Duodenal mucosa (tissue), 2 donors: ENCODE results near the gene EVL.

Source experiments
- H3K27ac ChIP-seq: one replicate; pipeline ENCODE4 v1.7.0; 2013; ENCODE audit warnings: low read depth, low read length
- H3K27me3 ChIP-seq, 2 donors: one replicate each; pipeline ENCODE4 v1.7.0; 2013; ENCODE audit warnings: low read length in 2 of 2, control low read depth in 1 of 2; ENCODE audit not compliant: insufficient read depth in 2 of 2, control insufficient read depth in 1 of 2
- H3K36me3 ChIP-seq, 2 donors: one replicate each; pipeline ENCODE4 v1.7.0; 2013; ENCODE audit warnings: low read length in 2 of 2, control low read depth in 1 of 2; ENCODE audit not compliant: insufficient read depth in 2 of 2, control insufficient read depth in 1 of 2
- H3K4me1 ChIP-seq, 2 donors: one replicate each; pipeline ENCODE4 v1.7.0; 2013; ENCODE audit warnings: low read length in 2 of 2, control low read depth in 1 of 2; ENCODE audit not compliant: insufficient read depth in 2 of 2, control insufficient read depth in 1 of 2
- H3K4me3 ChIP-seq, 2 donors: one replicate each; pipeline ENCODE4 v1.7.0; 2013; ENCODE audit warnings: low read length in 2 of 2, low read depth in 1 of 2
- H3K9ac ChIP-seq, 2 donors: one replicate each; pipeline ENCODE4 v1.7.0; 2013; ENCODE audit warnings: low read length in 2 of 2, low read depth in 1 of 2
- H3K9me3 ChIP-seq, 2 donors: one replicate each; pipeline ENCODE4 v1.7.0; 2013; ENCODE audit warnings: low read length in 2 of 2, control low read depth in 1 of 2; ENCODE audit not compliant: control insufficient read depth in 1 of 2

The EVL gene

GRCh38 chr14:100123618-100124017, 58.4 kb downstream of the EVL start:
- no peaks in the 10 kb centered on the region for H3K4me1 ChIP-seq
- no peak overlapping the region for H3K9ac ChIP-seq
- H3K27me3 ChIP-seq = no peaks in the 10 kb centered on the region
- no peaks in the 10 kb centered on the region for H3K9me3 ChIP-seq
- H3K27ac ChIP-seq = no peak overlapping the region
- peaks cover 5 to 60% of the 10 kb centered on the region in 2 donors for H3K36me3 ChIP-seq
- no peak overlapping the region for H3K4me3 ChIP-seq

DNA sequence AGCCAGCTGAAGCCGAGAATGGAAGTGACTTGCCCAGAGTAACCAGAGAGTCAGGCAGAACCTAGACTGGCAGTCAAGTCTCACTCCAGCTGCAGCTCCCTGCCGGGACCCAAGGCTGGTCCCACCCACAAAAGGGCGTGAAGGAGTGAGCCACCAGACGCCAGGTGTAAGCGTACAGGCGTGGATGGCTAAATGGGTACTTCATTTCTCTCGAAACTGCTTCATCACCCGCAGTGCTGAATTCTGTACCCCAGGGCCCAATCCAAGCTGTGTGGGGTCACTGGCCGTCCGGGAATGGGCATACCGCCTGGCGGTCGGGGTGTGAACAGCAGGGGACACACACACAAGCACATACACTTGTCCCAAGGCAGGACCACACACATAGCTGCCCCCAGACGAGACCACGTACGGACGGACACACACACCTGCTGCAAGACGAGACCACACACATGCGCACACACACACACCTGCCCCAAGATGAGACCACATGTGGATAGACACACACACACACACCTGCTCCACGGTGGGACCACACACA, 59.4 kb downstream of the EVL start:
- Histone ChIP-seq H3K4me1 (no peaks in the 10 kb centered on the region), H3K9me3 (no peaks in the 10 kb centered on the region), H3K36me3 (peaks cover 10 to 65% of the 10 kb centered on the region in 2 donors), H3K9ac (no peak overlapping the region), H3K4me3 (no peak overlapping the region), H3K27me3 (no peaks in the 10 kb centered on the region), H3K27ac (no peak overlapping the region)

DNA sequence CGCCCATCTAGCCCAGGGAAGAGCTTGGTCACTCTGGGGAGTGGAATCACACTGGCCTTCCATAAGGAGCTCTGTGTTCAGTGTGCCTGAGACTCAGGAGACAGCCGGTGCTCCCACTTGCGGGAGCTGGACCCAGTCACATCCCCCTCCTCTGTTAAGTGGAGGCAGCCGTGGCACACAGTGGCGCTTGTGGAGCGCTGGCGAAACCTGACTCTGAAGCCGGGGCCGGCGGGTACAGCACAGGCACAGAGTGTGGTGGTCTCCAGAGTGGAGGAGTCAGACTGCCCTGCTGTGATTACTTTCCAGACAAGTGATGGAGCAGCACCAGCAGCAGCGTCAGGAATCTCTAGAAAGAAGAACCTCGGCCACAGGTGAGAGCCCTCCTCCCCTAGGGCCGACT, 61.2 kb downstream of the EVL start:
- no peaks in the 10 kb centered on the region for H3K27me3 ChIP-seq
- H3K4me3 ChIP-seq = no peak overlapping the region
- peaks cover 5 to 8% of the 10 kb centered on the region in 2 donors for H3K4me1 ChIP-seq
- no peaks in the 10 kb centered on the region for H3K9me3 ChIP-seq
- H3K36me3 ChIP-seq = peaks cover 13 to 72% of the 10 kb centered on the region in 2 donors
- no peak overlapping the region for H3K9ac ChIP-seq
- no peak overlapping the region for H3K27ac ChIP-seq

- Histone ChIP-seq H3K36me3 (peaks cover 13 to 75% of the 10 kb centered on the region in 2 donors), H3K4me3 (no peak overlapping the region), H3K27me3 (no peaks in the 10 kb centered on the region), H3K9ac (no peak overlapping the region), H3K27ac (no peak overlapping the region), H3K9me3 (no peaks in the 10 kb centered on the region), H3K4me1 (peaks cover 5 to 15% of the 10 kb centered on the region in 2 donors)
Measured at GRCh38 chr14:100127853-100128455, 62.7 kb downstream of the EVL start.

DNA sequence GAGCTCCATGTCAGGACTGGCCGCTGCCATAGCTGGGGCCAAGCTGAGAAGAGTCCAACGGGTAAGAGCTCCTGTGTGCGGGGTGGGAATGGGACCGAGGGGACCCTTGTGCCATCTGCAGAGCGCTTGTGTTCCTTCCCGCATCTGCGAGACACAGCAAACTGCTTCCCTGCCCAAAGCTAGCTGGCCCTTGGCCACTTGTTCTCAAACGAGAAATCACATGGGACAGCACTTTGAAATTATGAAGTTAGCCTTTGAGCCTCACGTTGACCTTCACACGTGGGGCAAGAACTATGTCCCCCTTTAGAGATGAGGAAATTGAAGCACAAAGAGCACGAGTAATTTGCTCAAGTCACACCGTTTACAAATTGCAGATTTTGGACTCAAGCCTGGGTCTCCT, 63.5 kb downstream of the EVL start:
- Histone ChIP-seq H3K4me3 (no peak overlapping the region), H3K27ac (no peak overlapping the region), H3K36me3 (peaks cover 9 to 73% of the 10 kb centered on the region in 2 donors), H3K9me3 (no peaks in the 10 kb centered on the region), H3K4me1 (peaks cover 5 to 15% of the 10 kb centered on the region in 2 donors), H3K9ac (no peak overlapping the region), H3K27me3 (no peaks in the 10 kb centered on the region)

DNA sequence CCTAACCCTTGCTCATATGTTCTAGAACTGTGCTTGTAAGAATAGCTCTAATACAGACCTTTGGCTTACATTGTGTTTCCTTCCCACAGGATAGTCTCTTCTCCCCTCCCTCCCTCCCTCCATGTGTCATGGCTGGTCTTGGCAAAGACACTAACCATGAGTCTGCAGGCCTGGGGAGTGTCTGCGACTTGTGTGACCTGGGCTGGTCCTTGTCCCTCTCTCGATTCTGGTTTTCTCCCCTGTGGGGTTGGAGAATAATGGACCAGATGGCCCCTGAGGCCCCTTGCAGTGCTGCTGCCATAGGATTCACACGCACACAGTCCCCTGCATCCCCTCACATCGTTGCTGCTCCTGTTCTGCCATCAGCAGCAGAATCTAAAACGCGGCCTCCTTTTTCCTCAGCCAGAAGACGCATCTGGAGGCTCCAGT, 64.0 kb downstream of the EVL start:
- H3K4me1 ChIP-seq = peaks cover 5 to 17% of the 10 kb centered on the region in 2 donors
- H3K4me3 ChIP-seq = no peak overlapping the region
- H3K9me3 ChIP-seq = no peaks in the 10 kb centered on the region
- no peak overlapping the region for H3K9ac ChIP-seq
- peaks cover 8 to 72% of the 10 kb centered on the region in 2 donors for H3K36me3 ChIP-seq
- no peaks in the 10 kb centered on the region for H3K27me3 ChIP-seq
- H3K27ac ChIP-seq = no peak overlapping the region

- Histone ChIP-seq H3K36me3 (peaks cover 8 to 68% of the 10 kb centered on the region in 2 donors), H3K4me1 (peaks cover 8 to 23% of the 10 kb centered on the region in 2 donors), H3K9me3 (no peaks in the 10 kb centered on the region), H3K9ac (no peak overlapping the region), H3K4me3 (no peak overlapping the region), H3K27ac (no peak overlapping the region), H3K27me3 (no peaks in the 10 kb centered on the region)
Measured at GRCh38 chr14:100130521-100130920, 65.3 kb downstream of the EVL start.

DNA sequence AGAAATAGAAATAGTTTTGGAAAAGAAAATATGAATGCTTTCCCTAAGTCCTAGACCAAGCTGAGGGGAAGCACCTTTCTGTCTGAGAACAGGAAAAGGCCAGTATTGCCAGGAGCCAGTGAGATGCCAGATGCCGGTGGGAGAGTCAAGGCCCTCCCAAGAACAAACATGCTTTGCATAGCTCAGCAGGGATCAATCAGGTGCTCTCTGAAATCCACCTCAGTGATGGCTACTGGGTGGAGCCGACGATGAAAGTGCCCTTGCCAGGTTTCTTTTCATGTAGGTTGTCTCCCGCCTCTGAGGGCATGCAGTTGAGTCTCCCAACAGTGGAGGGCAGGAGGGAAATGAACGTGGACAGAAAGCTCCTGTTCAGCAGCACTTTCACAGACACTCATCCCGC, 66.0 kb downstream of the EVL start:
- H3K9me3 ChIP-seq = no peaks in the 10 kb centered on the region
- no peak overlapping the region for H3K4me3 ChIP-seq
- peaks cover 8 to 23% of the 10 kb centered on the region in 2 donors for H3K4me1 ChIP-seq
- no peak overlapping the region for H3K9ac ChIP-seq
- no peak overlapping the region for H3K27ac ChIP-seq
- no peaks in the 10 kb centered on the region for H3K27me3 ChIP-seq
- peaks cover 8 to 64% of the 10 kb centered on the region in 2 donors for H3K36me3 ChIP-seq

DNA sequence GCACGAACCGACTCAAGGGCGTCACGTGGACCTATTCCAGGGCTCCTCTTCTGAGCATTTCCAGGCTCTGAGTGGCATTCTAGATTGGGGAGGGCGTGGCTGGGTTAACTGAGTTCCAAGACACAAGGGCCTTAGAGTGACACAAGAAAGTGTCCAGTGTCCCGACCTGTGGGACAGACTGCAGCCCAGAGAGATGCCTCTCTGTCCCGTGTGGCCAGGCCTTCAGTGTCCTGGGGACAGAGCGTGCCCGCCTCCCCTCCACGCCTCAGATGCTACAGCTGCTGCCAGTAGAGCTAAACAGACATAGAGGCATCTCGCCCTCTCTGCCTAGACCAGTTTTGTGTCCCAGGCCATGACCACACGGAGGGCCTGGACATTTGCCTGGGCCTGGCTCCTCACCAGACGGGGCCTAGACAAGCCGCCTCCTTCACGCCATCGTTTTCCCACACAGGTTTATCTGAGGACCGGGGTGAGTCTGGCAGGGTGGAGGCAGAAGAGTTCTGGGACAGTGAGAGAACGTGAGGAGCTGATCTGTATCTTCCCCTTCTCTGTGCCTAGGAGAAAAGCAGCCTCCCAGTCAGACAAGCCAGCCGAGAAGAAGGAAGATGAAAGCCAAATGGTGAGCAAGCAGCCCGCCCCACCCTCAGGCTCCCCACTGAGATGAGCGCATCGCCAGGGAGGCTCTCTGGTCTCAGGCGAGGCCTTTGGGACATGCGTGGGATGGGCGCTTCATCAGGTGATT, 67.1 kb downstream of the EVL start:
- Histone ChIP-seq H3K9ac (no peak overlapping the region), H3K27ac (no peak overlapping the region), H3K4me3 (no peak overlapping the region), H3K36me3 (peaks cover 10 to 60% of the 10 kb centered on the region in 2 donors), H3K9me3 (no peaks in the 10 kb centered on the region), H3K4me1 (peaks cover 8 to 23% of the 10 kb centered on the region in 2 donors), H3K27me3 (no peaks in the 10 kb centered on the region)

DNA sequence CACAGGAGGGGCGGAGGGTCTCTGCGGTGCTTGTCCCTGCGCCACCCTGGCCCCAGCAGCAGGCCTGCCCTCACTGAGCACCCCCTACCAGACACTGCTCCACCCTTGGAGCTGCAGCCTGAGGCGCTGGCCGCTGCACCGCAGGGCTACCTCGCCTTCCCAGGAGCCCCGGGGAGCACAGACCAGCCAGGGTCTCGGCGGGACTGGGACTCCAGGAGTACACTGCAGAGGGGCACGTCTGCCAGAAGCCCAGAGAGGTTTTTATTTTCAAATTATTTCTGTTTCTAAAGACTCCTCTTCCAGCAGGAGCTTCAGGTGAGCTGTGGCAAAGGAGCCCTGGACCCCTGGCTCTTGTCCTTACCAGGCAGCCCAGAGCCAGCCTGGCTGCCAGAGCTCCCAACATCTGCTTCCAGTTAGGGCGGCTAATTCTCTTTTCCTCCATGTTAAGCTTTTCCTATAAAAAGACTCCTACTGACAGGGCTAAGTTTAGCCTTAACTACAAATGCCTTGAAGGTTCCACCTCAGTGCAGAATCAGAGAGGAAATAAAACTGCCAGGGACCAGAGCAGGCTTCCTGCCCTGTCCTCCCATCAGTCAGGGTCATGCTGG, 67.8 kb downstream of the EVL start:
- H3K9ac ChIP-seq = no peak overlapping the region
- H3K27ac ChIP-seq = no peak overlapping the region
- H3K36me3 ChIP-seq = peaks cover 12 to 60% of the 10 kb centered on the region in 2 donors
- H3K27me3 ChIP-seq = no peaks in the 10 kb centered on the region
- peaks cover 8 to 24% of the 10 kb centered on the region in 2 donors for H3K4me1 ChIP-seq
- H3K4me3 ChIP-seq = no peak overlapping the region
- no peaks in the 10 kb centered on the region for H3K9me3 ChIP-seq
